ENCODE results near the gene RPS21. TPM values are rescaled to one million over a fixed set of nuclear protein-coding genes. Genes with fewer than 3 reads are reported as not detected.
A peak's percentile ranks its signal among the peaks of the same experiment; 100 is the strongest.

Gene RPS21
- total RNA-seq, 1 experiment from 2014 or later, result 4,496 TPM

DNA sequence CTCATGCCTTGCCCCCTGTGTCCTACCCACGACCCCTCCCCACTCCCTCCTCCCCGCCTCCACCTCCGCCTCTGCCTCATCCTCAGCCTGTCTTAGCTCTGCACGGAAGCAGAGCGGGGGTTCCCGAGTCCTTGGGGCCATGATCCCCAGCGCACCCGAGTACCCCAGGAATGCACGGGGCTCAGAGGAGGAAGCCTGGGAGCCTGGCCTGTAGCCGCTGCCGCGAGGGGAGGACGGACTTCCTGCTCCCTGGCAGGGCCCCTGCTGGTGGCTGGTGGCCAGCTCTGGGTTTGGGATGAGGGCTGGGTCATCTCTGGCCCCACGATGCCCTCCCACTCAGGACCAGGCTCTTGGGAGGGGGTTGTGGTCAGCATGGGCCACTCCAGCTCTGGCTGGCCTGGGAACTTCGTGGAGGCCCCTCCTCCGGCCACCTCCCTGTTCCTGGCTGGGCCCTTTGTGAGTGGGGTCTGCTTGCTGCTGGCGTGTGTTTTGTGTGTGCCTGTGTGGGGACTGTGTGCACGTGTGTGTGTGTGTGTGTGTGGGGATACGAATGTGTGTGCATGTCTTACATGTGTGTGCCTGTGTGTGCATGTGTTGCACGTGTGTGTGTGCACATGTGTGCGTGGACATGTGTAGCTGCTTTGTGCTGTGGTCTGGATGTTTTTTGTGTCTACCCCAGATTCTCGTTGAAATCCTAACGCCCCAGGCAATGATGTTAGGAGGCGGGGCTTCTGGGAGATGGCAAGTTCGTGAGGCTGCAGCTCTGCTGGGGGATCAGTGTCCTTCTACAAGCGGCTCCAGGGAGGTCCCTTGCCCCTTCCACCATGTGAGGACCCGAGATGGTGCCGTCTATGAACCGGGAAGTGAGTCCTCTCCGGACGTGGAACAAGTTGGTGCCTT, 41.7 kb downstream of the RPS21 start:
- H3K9me3 ChIP-seq, result no peaks in the 10 kb centered on the region
- intact Hi-C loops (cut with micrococcal nuclease; ENCODE audit: unreplicated experiment), result no loop called here
- H3K36me3 ChIP-seq (ENCODE audit: control insufficient read depth, insufficient read depth, low read length), result peaks cover 6% of the 10 kb centered on the region; the same call in 1 of the 2 replicates
- H3K4me1 ChIP-seq, result peaks cover 95% of the 10 kb centered on the region
- no peak overlapping the region for H3K4me3 ChIP-seq (ENCODE audit: low read depth, low read length)
- no TSS peak for BruUV-seq (replicated peaks)
- H3K4me3 Mint-ChIP-seq (ENCODE audit: unreplicated experiment), result peak overlapping the region; percentile 69
- H3K27me3 Mint-ChIP-seq (ENCODE audit: insufficient read depth, unreplicated experiment), result no peaks in the 10 kb centered on the region
- CTCF ChIA-PET, result interaction anchor here (0.6 to 2.7 kb wide), 5 partner anchors 19 to 767 kb away, joined by 3 to 11 read pairs (median 5); no protein-coding TSS in a partner anchor
- H3K4me1 Mint-ChIP-seq (ENCODE audit: low read depth, unreplicated experiment), result peaks cover 82% of the 10 kb centered on the region
- POLR2A ChIA-PET, result interaction anchor here (0.6 kb wide), 1 partner anchor 366 kb away, joined by 3 read pairs; no protein-coding TSS in a partner anchor
- TF ChIP-seq, protein P1, sequence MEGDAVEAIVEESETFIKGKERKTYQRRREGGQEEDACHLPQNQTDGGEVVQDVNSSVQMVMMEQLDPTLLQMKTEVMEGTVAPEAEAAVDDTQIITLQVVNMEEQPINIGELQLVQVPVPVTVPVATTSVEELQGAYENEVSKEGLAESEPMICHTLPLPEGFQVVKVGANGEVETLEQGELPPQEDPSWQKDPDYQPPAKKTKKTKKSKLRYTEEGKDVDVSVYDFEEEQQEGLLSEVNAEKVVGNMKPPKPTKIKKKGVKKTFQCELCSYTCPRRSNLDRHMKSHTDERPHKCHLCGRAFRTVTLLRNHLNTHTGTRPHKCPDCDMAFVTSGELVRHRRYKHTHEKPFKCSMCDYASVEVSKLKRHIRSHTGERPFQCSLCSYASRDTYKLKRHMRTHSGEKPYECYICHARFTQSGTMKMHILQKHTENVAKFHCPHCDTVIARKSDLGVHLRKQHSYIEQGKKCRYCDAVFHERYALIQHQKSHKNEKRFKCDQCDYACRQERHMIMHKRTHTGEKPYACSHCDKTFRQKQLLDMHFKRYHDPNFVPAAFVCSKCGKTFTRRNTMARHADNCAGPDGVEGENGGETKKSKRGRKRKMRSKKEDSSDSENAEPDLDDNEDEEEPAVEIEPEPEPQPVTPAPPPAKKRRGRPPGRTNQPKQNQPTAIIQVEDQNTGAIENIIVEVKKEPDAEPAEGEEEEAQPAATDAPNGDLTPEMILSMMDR (IDR thresholded peaks at IDR 0.05; ENCODE audit: insufficient read depth in 1 of 2, low read depth in 1 of 2, low read length in 1 of 2, severe bottlenecking in 1 of 2, unreplicated experiment in 1 of 2), result no peak
- peak overlapping the region; percentile 88 for H3K27ac Mint-ChIP-seq (ENCODE audit: unreplicated experiment)
- H3K36me3 Mint-ChIP-seq (ENCODE audit: insufficient read depth, unreplicated experiment), result peaks cover 68% of the 10 kb centered on the region
- no peaks in the 10 kb centered on the region for H3K9me3 Mint-ChIP-seq (ENCODE audit: unreplicated experiment)
- no peaks in the 10 kb centered on the region for H3K27me3 ChIP-seq (replicated peaks; ENCODE audit: control insufficient read depth, insufficient read depth, low read length)
- DNase-seq, result no peak

GRCh38 chr20:62429455-62430310, 42.8 kb downstream of the RPS21 start:
- H3K4me3 ChIP-seq (ENCODE audit: low read depth, low read length), result no peak overlapping the region
- H3K36me3 ChIP-seq (ENCODE audit: control insufficient read depth, insufficient read depth, low read length), result peaks cover 6% of the 10 kb centered on the region; the same call in 1 of the 2 replicates
- no peaks in the 10 kb centered on the region for H3K9me3 ChIP-seq
- intact Hi-C loops (cut with micrococcal nuclease; ENCODE audit: unreplicated experiment), result loop anchor here (1.0 to 2.0 kb wide), 5 partner anchors 19 to 187 kb away; no protein-coding TSS in a partner anchor
- Mint-ChIP-seq H3K27me3 (ENCODE audit: insufficient read depth, unreplicated experiment) (no peaks in the 10 kb centered on the region), H3K27ac (ENCODE audit: unreplicated experiment) (peak overlapping the region; percentile 88), H3K4me1 (ENCODE audit: low read depth, unreplicated experiment) (peaks cover 84% of the 10 kb centered on the region), H3K9me3 (ENCODE audit: unreplicated experiment) (no peaks in the 10 kb centered on the region), H3K36me3 (ENCODE audit: insufficient read depth, unreplicated experiment) (peaks cover 68% of the 10 kb centered on the region), H3K4me3 (ENCODE audit: unreplicated experiment) (peak overlapping the region; percentile 69)
- BruUV-seq (replicated peaks), result TSS peak; percentile 29
- POLR2A ChIA-PET, result interaction anchor here (0.6 to 1.6 kb wide), 5 partner anchors 15 to 367 kb away, joined by 3 to 5 read pairs (median 4); partner anchors contain the start of gene MRGBP
- DNase-seq, result peak in 1 of 2 experiments; percentile 32
- H3K27me3 ChIP-seq (replicated peaks; ENCODE audit: control insufficient read depth, insufficient read depth, low read length), result no peaks in the 10 kb centered on the region
- CTCF ChIA-PET, result interaction anchor here (0.6 to 2.7 kb wide), 16 partner anchors 18 to 768 kb away, joined by 3 to 18 read pairs (median 5); no protein-coding TSS in a partner anchor
- peaks cover 90% of the 10 kb centered on the region for H3K4me1 ChIP-seq
- TF ChIP-seq, protein P1 (IDR thresholded peaks at IDR 0.05; ENCODE audit: insufficient read depth in 1 of 2, low read depth in 1 of 2, low read length in 1 of 2, severe bottlenecking in 1 of 2, unreplicated experiment in 1 of 2), result peak in 1 of 2 experiments; percentile 1

Measured in Caco-2 (cell line).